HG02678 (cell line): ENCODE data around the gene ARGLU1.

Experiments
- ATAC-seq: cut with Tn5 transposase; IDR thresholded peaks from one replicate; pipeline ENCODE4 v1.9.1; 2021; ENCODE audit warnings: mild to moderate bottlenecking, moderate library complexity; ENCODE audit not compliant: unreplicated experiment

ARGLU1 gene

DNA sequence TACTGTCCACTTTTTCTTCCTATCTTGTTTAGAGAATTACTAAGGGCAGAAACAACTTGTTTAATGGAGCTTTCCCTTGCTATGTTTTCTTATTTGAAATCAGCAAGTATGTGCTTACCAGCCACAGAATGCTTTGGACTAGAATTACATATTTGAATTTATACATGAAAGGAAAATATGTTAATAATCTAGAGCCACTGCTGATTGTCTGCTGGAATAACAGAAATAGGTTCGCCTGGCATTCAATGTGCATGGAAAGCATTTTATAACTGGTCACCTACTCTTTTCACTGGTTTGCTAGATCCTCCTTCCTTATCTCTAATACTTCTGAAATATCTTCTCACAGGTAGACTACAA, 40.5 kb downstream of the ARGLU1 start:
- ATAC-seq, result no peak

- no peak for ATAC-seq
Measured at GRCh38 chr13:106526738-106527444, 41.0 kb downstream of the ARGLU1 start.

DNA sequence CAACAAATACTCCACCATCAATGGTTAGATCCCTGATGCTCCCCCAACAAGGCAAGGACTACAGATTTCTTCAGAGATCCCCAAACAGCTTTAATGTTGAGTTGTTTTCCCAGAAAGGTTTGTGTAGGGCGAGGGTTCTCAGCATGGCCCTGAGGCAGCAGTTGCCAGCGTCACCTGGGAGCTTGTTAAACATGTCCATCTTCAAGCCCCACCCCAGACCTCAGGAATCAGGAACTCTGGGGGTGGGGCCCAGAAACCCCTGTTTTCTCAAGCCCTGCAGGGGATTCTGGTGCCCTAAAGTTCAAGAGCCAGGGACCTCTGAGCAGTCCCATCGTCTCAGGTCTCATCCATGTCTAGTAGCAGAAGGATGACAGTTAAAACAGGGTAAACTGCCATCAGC, 42.1 kb downstream of the ARGLU1 start:
- no peak for ATAC-seq

DNA sequence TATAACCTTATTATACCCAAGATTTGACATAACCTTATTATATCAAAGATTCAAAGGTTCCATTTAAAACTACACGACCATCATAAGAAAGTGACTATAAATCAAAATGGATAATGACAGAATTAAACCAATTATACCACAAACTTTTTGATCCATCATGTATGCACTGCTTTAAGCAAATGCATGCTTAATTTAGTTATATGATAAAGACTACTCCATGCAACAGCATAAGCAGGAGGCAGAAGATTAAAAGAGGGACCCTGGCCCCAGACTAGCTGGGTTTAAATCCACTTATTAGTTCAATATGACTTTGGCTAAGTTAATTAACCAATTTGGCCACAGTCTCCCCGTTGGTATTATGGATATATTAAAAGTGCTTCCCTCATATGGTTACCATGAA, 43.8 kb downstream of the ARGLU1 start:
- no peak for ATAC-seq

GRCh38 chr13:106523576-106523975, 44.4 kb downstream of the ARGLU1 start:
- no peak for ATAC-seq

- ATAC-seq, result no peak
Measured at GRCh38 chr13:106522898-106523525, 44.9 kb downstream of the ARGLU1 start.

DNA sequence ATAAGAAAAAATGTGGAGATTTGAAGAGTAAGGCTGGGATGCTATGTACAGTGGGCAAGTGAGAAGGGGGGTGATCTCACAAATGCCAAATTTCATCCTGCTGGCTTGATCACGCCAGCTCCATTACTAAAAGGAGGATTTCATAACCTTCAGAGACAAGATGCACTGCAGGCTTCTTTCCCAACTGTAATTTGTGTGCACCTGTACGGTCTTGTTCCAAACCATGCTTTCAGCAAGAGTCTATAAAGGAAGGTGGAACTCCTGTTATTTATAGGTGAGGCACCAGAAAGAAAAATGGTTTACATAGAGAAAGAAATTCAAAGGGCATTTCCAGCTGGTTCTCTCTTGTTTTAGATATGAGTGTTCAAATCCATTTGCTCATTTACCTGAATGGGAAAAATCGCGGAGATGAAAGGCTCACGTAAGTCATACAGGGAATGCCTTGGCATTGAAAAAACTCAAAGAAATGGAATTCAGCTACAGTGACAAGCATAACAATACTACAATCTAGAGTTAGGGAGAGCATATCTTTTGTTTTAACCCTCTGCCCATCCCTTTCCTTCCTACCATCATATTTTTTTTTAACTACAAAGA, 45.7 kb downstream of the ARGLU1 start:
- ATAC-seq, result no peak

DNA sequence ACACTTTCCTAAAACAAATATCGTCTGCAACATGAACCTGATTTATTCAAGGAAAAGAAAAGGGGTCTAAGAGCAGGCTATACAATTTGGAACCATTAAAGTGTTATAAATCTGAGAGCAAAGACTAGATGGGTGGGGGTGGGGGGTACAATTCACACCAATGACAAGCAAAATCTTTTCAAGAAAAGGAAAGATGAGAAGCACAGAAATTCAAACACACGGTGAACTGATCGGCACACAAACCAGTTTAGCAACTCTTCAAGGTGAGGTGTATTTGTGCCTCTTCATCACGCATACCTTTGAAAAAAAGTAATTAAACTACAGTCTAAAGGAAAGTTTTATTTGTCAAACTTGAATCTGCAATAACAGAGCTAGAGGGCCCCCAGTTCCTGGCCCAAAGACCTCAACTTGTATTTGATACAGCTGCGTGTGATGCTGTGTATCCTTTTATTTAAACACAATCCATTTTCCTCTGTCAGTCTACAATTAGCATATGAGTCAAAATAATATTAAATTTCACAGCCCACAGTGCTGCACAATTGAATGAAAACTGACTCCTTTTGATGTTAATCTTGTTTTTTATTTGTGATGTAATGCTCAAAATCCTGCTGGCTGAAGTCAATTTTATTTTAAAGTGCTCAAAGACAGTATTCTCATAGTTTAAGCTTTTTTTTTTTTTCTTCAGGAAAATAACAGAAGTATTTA, 46.7 kb downstream of the ARGLU1 start:
- no peak for ATAC-seq

GRCh38 chr13:106520251-106521054, 47.5 kb downstream of the ARGLU1 start:
- ATAC-seq, result no peak

DNA sequence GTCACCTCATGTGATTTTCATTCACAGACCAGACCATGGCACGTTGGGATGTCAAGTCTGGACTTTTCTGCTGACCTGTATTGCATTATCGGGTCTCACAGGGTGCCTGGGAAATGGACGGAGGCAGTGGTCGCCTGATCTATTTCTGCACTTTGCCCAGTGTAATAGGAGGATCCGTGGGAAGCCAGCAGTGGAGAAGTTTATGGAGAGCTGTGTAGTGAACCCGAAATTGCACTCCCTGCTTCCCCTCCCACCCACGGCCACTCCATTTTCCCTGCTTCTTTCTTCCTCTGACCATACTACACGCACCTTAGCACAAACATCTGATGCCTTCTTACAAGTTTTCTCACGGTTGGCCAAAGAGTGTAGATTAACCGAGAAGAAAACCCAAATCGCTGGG, 49.4 kb downstream of the ARGLU1 start:
- ATAC-seq, result no peak

GRCh38 chr13:106517109-106517847, 50.7 kb downstream of the ARGLU1 start:
- ATAC-seq, result no peak

DNA sequence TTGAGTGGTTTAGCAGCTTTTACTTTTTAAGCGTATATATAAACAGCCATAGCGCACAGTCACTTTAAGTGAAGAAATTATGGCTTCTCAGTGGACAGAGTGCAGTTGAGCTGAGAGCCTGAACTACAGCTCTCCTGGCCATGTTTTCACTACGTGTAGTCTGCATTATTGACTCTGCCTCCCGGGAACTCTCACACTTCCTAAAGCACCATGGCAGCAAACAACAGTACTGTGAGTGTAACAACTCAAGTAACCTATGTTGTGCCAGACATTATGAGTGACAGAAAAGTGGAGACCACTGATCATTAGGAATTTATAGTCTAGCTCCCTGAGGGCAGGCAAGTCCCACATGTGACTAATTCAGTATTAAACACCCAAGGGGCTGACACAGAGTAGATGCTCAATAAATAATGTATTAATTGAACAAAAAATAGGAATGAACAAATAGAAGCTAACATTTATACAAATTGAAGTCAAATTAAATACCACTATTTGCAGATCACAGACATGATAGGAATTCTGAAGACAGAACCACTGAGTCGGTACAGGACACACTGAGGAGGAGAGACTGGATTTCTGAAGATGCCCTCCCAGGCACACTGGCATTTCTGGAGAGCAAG, 52.2 kb downstream of the ARGLU1 start:
- no peak for ATAC-seq

DNA sequence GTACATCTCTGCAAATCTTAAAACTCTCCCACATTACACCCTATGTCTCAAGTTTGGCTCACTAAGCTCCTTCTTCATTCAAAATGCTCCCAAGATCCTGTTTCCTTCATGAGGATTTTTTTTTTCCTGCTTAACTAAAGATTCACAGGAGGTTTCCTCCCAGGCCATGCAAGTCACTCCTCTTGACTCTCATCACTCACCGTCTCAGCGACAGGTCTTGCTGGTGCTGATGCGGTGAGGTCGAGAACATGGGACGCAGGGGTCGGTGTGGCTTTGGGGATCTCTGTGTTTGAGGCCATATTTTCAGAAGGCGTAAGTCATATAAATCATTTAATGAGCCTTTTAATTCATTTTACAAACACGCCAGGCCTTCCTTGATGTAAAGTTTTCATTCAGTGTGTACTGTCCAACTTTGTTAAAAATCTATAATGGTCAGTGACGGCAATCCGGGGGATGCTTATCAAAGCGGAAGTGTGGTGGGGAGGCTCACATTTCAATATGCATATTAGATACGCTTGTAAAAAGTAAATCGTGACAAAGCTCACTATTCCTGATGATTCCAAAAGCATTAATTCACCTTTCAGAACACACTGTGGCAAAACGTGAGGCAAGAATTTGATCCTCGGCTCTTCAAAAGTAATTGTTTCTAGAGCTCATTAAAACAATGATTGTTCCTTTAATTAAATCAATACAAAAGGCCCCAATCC, 52.9 kb downstream of the ARGLU1 start:
- no peak for ATAC-seq

DNA sequence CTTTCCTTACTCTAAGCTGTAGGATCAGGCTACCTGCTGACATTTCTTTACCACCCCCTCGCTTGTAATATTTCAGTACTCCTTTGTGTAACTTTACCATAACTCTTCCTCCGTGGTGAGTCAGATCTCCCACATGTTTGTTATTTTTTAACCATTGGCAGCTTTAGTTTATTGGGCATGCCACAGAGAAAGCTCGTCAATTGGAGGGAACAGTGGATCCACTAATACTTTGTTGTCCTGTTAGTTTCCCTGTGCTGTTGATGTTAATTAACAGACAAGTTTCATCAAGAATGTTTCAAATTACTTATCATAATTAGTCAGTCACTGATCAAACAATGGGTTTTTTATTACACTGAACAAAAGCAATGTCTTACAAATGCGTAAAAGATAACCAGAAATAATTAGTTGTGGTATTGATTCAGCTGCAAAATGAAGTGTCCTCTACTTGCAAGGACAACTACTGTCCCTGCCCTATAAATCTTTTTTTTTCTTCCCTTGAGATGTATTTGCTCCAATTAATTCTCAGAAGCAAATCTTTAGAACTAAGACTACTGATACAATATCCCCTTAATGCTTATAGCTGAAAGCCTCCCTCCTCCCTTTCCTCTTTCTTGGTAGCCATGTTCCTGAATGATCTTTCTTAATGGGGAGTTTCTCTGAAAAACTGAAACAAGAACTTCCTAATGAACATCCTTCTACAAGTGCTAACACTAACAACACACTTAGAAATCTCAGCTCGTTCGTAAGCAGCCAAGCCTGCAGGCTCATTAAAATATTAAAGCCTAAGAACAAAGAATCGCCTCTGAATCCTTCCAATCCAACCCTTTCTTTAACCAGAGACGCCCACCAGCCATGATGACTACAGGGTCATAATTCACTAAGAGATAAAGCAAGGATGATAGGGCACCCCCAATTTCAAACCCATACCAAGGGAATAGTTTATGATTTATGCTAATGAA, 54.6 kb downstream of the ARGLU1 start:
- ATAC-seq, result no peak

- ATAC-seq, result peak; percentile 84
Measured at GRCh38 chr13:106507560-106508274, 60.2 kb downstream of the ARGLU1 start.

GRCh38 chr13:106506286-106506685, 61.7 kb downstream of the ARGLU1 start:
- ATAC-seq, result no peak

- no peak for ATAC-seq
Measured at GRCh38 chr13:106505732-106506131, 62.2 kb downstream of the ARGLU1 start.

DNA sequence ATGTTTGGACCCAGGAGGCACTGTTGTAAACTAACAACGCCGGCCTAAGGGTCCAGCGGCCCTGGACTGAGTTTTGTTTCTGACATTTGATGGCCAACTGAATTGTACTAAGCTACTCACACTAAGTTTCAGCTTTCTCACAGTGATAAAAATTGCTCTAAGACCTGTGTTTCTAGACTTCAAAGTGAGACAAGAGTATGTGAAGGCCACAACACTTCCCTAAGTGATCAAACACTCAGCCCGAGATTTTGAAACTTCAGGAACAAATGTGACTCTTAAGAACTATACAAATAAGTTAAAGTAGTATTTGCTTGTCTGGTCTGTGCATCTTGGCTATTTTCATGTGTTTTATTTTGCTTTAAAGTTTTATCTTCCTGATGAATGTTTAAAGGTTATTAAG, 62.6 kb downstream of the ARGLU1 start:
- ATAC-seq, result no peak
